Cardiac fibroblast (primary cell): Measurements from ENCODE around the gene FAM81A.
"Not testable (repeated sequence)": the region's sequence is repeated elsewhere in the genome, so short reads cannot be mapped to it uniquely, and the experiment has no call there.

Experiments
- DNase-seq, 2 donors: peaks; one replicate each; pipeline versions ENCODE4 v3.0.0 to v3.0.0-alpha.2; 2010; ENCODE audit warnings: low read depth in 2 of 2
- H3K4me3 ChIP-seq, 2 donors: replicated peaks in 1 of 2; 1 replicate in 1 of 2; 2 replicates in 1 of 2; pipeline ENCODE4 v1.5.1; 2011; ENCODE audit warnings: low read depth in 2 of 2, low read length in 2 of 2, mild to moderate bottlenecking in 2 of 2, moderate library complexity in 1 of 2
- CTCF ChIP-seq: IDR thresholded peaks from one replicate; pipeline ENCODE4 v1.5.1; 2011; ENCODE audit warnings: low read depth, mild to moderate bottlenecking, low read length, inconsistent platforms

FAM81A gene

DNA sequence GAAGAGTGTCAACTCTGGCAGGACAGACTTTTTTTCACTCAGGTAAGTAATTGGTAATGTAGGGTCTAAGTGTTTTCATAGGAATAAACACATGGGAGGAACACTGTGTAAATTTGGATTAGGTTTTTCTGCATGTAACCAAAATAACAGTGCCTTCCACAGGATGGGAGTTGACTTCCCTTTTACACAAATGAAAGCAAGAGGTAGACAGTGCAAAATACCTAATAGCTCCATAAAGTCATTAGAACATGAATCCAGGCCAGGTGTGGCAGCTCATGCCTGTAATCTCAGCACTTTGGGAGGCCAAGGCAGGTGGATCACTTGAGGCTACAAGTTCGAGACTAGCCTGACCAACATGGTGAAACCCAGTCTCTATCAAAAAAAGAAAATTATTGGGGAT, 39.8 kb upstream of the FAM81A start:
- no peak overlapping the region for H3K4me3 ChIP-seq
- TF ChIP-seq CTCF = no peak
- DNase-seq = no peak

- no peak for TF ChIP-seq CTCF
- H3K4me3 ChIP-seq = no peak overlapping the region
- DNase-seq = no peak
These were observed 38.4 kb upstream of the FAM81A start for GRCh38 chr15:59399465-59400102.

DNA sequence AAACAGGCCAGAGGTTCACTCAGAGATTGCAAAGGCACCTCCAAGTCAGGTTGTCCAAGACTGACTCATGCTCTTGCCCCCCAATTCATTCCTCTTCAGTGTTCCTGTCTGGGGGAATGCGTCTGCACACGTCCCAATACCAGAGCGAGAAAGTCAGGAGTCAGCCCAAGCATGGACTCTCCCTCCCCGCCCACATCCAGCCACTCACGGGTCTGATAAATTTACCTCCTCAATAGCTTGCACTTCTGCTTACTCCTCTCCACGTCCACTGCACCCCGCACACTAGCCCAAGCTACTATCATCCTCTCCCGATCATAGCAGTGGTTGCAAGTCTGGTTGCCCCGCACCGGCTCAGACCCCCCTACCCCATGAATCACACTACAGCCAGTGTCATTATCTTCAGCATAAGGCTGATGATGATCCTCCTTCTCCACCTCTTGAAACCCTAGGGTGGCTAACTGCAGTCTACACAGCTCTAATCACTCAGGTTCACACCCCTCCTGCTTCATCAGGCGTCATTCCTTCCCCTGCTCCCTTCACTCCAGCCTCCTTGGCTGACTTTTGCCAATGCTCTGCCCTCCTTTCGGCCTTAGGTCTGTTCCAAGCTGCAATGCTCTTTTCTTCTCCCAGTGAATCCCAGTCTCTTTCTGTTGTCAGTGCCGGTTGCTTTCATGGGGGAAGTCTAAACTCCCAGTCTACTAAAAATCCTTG, 37.7 kb upstream of the FAM81A start:
- TF ChIP-seq CTCF = no peak
- no peak for DNase-seq

GRCh38 chr15:59401051-59401823, 36.7 kb upstream of the FAM81A start:
- DNase-seq, H3K4me3 ChIP-seq: not testable (repeated sequence)

More for the DNA sequence above, 37.7 kb upstream of the FAM81A start:
- H3K4me3 ChIP-seq = no peak overlapping the region

DNA sequence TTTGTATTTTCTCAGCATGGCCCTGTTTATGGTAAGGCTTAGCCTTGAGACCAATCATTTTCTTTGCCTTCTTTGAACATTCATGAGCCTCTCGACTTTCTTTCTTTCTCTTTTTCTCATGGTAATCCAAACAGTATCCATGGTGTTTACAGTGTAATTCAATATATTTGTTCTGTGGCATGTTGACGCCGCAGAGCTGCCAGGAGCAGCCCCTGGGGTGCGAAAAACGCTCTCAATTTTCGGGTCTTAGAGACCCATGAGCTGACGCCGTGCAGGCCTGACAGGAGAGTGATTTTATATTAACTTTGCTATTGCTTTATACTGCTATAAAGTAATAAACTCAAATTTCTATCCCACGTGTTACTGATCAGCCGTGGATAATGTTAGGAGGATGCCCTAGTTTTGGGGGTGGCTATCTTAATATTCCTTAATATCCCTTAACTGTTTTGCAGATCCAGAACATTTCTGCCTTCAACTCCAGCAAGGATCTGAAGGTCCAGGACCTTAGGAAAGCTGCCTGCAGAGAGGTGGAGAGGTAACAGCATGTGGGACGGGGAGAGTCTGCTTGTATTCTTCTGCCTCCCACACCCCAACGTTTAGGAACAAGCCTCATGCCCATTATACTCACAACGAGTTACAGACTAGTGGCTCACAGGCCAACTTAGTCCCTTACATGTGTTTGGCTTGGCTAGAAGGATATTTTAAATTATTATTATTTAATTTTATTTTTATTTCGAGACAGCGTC, 36.0 kb upstream of the FAM81A start:
- H3K4me3 ChIP-seq = no peak overlapping the region
- no peak for DNase-seq
- no peak for TF ChIP-seq CTCF

GRCh38 chr15:59405079-59405478, 32.9 kb upstream of the FAM81A start:
- TF ChIP-seq CTCF = no peak
- H3K4me3 ChIP-seq = no peak overlapping the region
- DNase-seq = no peak
